Glomerular endothelial cell (primary cell): ENCODE measurements around the gene ZNF862. TPM values are rescaled to one million over a fixed set of nuclear protein-coding genes. Genes with fewer than 3 reads are reported as not detected.
"Not testable (repeated sequence)": the region's sequence is repeated elsewhere in the genome, so short reads cannot be mapped to it uniquely, and the experiment has no call there.

Source experiments
- DNase-seq: peaks from one replicate; pipeline ENCODE4 v3.0.0-alpha.2; 2011; ENCODE audit warnings: low read depth, low spot score; ENCODE audit errors: extremely low read depth
- total RNA-seq: library from RNA; depleted of rRNA; stranded (reverse); fragments of >200 nt; gene quantifications from 2 replicates; pipeline ENCODE4 v1.2.3, GENCODE V29; 2015

ZNF862 gene
- total RNA-seq, 1 donor from 2014 or later: 18.1 TPM

DNA sequence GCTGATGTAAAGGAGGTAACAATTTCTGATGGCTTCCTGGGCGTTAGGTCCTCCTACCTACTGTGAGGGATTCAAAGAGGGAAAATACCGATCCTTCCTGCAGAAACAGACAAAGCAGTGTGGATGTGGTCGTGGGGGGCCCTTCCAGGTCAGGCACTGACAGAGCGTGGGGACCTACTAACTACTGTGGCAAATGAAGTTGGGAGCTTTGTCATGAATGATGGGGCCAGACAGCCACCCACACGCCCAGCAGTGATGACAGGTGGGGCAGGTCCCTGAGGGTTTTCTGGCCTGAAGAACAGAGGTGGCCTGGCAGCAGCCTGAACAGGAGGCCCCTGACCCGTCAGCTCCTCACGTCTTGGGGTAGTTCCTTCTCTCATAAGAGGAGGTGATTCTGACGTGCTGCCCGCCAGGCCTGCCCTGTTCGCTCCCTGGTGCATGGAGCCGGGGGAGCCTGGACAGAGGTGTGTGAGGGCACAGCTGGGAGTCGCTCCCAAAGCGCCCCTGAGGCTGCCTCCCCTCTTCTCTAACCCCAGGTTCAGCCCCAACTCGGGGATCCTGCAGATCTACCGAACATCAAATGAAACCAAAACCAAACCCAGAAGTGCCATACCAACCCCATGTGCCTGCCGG lies 39.8 kb downstream of the ZNF862 start:
- DNase-seq: no peak

DNA sequence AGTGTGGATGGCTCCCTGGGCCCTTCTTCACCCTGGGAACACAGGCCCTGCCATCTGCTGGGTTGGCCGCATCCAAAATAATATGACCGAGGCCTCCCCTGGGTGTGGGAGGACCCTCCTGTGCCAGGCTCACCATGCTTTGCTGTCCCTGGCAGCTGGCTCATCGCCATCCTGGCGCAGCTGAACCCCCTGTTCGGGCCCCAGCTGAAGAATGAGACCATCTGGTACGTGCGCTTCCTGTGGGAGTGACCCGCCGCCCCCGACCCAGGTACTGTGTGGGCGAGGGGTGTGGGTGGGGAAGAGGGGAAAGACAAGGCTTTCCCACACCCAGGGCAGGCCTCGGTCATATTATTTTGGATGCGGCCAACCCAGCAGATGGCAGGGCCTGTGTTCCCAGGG lies 40.3 kb downstream of the ZNF862 start:
- no peak for DNase-seq

DNA sequence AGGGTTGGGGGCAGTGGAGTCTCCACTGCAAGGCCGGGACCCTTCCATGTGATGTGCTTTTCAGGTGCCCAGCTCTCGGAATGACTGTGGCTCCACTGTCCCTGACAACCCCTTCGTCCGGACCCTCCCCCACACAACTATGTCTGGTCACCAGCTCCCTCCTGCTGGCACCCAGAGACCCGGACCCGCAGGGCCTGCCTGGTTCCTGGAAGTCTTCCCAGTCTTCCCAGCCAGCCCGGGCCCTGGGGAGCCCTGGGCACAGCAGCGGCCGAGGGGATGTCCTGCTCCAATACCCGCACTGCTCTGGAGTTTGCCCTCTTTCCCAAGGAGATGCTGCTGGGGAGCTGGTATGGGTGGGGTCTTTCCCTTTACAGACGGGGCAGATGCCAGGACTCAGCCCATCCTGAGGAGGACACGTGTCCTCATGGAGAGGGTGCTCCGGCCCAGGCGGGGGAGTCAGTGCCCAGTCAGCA lies 41.1 kb downstream of the ZNF862 start:
- DNase-seq: no peak

DNA sequence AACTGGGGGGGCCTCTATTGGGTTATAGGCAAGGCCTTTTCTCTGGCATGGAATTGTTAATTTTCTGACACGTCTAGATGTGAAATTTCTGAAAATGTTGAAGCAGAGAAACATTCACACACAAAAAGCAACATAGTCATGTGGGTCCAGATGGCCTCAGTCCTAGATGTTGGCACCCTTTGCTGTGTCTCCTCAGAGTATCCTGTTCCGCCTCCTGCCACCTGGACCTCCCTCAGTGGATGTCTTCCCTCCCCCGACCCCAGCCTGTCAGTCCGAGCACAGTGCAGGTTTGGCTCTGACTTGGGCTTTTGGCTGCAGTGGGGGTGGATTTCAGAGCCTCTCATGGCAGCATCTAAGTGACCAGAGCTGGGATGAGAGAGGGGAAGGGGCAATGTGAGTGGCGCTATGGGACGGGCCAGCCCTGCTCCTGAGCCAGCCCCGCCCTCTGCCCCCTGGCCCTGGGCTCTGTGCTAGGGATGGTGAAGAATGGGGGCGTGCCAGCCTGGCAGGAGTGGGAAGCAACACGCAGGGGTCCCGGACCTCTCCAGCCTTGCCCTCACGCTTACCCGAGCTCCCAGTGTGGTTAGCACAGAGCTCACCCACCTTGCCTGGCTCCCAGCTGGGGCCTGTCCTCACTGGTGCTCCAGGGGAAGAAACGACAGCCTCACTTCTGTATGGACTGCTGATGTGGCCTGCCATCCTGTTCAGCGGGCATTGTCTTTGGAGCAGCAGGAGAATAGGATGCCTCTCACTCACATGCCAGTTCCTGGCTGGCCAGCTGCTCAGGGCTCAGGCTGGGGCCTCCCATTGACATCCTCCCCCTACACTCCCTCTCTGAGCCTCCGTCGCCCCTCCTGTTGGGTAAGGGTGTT lies 41.8 kb downstream of the ZNF862 start:
- no peak for DNase-seq

DNA sequence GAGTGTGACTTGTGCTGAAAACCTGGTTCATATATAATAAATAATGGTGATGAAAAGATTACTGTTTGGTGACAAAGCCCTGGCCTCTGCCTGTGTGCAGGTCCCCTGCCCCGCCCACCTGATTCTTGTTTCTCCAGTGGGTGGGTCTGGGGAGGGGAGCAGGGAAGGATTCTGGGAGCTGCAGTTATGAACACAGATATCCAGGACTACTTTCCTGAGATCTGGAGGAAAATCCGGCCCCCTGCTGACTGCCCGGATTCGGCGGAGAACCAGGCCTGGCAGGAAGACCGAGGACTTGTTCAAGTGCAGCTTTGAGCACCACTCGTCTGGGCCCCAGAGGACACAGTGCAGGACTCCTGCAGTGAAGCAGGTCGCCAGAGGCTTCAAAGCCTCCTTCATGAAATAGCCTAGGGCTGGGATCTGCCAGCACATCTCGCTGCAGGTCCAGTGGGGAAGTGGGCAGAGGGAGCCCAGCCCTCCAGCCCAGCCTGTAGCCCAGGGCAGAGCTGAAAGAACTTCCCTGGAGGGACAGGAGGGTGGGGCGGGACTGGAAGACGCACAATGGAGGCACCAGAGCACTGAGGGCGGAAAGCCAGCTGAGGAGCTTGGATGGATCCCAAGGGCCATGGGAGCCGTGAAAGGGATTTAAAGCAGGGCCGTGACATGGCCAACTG lies 42.6 kb downstream of the ZNF862 start:
- DNase-seq: no peak

DNA sequence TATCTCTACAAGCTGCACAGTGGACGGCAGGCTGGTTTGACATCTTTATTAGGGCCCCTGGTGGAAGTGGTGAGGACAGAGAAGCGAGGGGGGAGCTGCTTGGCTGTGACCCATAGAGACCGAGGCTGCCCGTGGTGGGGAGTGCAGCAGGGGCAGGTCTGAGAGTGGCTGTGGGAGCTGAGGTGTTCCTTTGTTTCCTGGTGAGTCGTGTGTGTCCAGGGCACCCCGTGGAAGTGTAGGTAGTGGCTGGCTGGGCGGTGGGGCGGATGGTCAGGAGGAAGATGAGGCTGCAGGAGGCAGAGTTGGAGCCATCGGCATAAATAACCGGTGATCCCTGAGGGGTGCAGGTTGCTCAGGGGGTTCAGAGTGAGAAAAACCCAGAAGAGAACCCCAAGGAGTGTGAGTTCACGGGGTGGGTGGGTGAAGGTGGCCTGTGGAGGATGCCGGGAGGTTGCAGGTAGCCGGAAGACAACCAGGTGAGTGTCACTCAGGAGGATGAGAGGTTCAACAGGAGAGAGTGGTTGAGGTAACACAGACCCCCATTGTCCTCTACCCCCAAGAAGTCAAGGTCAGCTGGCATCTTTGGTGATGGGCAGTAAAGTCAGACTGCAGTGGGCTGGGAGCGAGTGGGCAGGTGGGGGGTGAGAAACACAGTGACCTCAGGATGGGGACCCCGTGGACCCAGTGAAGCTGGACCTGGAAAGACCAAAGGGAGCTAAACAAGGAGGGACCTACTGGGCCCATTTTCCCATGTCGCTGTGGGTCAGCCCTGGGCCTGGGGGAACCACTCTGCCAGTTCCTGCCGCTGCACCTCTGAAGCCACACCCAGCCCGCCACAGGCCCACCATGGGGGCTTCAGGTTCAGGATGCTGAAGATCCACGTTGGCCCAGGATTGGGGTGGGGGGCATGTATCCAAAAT lies 43.4 kb downstream of the ZNF862 start:
- DNase-seq: no peak

DNA sequence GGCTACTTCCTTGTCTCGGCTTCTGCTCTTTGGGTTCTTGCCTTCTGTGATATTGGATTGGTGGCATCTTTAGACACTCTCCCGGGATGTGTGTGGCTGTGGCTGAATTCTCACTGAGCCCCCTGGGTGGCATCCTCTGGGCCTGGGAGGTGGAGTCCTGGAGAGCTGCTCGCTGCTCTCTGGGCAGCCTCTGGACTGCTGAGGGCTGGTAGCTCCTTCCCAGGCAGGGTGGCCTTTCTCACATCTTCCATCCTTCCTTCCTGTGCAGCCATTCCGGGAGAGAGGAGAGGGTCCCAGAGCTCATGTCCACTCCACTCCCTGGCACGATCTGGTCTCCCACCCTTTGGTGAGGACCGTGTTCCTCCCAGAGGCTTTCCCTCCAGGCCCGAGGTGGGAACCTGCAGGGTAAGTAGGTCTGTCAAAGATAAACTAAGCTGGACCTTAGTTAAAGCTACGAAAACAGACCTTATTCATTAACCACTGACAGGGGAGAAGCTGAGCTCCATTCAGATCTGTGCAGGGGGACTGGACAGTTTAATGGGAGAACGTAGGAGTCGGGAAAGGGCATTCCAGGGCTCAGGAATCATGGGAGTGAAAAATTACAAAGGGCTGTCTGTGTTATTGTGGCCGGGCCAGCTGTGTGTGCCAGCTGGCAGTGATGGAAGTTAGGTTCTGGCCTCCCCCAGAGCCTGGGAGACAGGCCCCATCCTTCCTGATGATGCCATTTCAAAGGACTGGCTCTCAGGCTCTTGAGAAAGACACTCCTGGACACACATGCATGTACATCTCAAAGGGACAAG lies 44.3 kb downstream of the ZNF862 start:
- DNase-seq: no peak

DNA sequence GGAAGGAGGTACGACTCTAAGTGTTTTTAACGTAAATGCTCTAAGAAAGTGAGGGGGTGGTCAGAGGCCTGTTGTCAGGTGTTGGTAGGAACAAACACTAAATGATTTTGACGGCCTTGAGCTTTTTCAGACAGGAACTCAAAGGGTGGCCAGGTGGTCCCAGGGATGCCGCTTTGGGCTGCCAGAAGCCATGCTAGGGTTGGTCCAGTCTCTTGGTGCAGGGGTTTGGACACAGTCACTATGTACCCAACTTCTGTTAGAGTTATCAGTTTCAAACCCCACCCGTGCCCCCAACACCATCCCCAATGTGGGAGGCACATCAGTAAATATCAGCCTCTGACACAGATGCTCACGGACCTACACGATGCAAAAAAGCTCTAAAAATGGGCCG lies 44.9 kb downstream of the ZNF862 start:
- DNase-seq: no peak

DNA sequence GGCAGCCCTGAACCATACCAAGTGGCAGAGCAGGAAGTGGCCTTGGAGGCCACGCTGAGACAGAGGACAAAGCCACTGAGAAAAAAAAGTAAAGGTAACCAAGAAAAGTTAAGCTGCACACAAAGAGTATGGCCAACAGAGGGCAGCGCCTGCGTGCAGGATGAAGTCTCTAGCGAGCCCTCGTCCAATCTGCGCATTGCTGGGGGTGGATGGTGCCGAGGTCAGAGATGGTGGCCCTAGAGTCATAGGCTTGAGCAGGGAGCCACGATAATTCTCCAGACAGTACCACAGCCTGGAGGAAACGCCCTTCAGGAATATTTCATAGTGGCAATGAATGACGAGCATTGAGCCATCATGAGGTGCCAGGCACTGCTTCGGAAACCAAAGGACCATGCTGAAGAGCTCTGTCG lies 45.3 kb downstream of the ZNF862 start:
- DNase-seq: no peak

DNA sequence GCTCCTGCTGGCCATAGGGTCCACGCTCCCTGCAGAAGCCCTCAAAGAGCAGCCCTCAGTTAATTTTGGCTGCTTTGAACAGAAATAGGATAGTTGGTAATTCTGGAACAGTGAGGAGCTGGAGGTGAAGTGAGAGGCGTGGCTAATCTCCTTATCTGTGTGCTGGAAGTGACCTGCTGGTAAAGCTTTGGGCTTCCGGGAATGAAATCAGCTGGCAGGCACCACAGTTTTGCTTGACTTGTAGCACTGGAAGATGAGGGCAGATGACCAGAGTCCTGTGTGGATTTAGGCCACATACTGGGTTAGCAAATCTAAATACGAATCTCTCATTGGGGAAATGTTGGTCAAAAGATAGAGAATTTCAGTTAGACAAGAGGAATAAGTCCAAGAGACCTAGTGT lies 45.8 kb downstream of the ZNF862 start:
- no peak for DNase-seq

DNA sequence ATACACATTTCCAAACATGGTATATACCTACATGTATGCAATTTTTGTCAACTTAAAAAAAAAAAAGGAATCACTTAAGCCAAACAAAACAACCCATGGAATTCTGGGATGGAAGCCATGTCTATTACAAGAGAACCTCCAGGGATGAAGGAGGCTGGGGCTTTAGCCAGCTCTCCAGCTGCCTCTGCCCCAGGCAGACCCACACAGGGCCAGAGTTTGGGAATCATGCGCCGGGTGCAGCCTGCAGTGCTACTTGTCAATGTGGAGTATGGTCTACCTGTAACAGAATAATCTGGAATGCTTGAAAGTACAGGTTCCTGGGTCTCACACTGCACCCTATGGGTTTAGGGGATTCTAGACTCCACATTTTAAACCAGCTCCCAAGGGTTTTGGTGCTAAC lies 46.4 kb downstream of the ZNF862 start:
- no peak for DNase-seq

DNA sequence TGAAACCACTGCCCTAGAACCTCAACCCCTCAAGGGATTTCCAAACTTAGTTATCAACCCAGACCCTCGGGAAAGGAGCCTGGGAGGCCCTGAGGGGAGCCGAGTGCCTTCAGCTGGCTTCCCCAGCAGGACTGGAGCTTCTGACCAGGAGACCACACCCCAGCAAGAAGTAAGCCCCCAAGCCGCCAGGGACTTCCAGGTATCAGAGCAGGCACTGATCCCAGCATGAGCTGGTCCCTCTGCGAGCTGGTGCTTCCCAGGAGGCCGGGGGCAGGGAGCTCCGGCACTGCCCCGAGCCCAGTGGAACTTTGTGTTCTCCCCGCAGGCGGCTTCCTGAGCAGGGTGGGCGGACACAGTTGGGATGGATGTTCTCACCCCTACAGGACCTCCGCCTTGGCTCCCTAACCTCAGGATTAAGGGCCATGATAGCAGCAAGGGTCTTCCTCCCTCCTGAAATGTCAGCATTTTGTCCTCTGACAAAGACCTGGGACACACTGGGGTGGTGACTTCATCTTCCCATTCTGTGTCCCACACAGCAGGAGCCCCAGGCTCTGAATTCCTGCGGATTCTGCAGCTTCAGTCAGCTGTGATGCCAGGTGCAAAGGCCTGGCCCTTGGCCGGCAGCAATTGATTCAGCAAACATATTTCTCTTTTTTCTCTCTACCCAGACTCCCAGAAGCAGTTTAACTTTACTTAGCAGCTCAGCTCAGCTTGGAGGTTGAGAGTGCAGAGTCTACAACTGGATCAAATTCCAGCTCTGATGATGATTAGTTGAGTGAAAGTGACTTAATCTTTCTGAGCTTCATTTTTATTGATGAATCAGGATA lies 47.2 kb downstream of the ZNF862 start:
- no peak for DNase-seq

DNA sequence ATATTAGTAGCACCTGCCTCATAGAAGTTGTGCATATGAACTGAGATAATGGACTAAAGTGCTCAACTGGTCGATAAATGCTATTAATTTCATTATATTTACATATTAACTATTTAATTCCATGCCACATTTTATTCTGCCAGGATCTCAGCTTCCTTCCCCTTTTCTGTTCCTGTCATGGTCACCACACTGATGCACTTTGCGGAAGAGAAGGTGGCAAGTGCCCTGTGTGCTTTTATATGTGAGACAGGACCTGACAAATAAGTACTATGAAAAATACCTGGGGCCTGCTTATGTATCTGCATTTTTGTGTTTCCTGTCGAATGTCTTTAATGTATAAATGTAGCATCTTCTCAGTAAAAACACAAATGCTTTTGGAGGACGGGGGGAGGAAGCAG lies 47.8 kb downstream of the ZNF862 start:
- DNase-seq: no peak

DNA sequence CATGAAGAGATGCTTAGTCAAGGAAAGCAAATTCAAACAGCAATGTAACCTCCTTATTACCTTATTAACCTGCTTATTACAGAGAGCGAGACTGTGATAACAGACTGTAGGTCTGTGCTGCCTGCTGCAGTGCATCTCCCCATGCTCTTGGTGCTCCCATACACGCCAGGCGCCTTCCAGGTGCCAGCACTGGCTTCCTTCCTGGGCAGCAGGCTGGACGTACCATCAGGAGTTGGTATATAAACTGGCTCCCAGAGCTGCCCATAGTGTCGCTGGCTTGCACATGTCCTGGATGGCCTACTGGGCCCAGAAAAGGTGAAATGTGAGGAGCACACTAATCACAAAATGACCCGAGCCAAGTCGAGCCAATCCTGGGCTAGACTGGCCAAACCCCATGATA lies 49.1 kb downstream of the ZNF862 start:
- no peak for DNase-seq

DNA sequence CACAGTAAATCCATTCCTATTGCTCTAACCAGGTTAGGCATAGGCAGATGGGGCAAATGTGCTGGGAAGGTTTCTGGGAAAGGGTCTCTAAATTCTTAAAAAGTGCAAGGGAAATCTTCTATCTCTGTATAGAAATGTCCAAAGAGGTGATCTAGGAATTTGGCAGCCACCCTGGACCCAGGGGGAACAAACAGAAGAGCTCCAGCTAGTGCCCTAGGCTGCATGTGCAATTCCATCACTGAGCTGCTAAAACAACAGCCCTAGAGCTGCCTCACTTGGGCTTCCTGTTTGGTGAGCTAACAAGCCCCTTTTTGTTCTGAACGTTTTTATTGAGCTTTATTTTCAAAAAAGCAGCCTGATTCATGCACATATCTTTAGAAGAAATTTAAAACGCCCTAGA lies 52.5 kb downstream of the ZNF862 start:
- not testable (repeated sequence) for DNase-seq

DNA sequence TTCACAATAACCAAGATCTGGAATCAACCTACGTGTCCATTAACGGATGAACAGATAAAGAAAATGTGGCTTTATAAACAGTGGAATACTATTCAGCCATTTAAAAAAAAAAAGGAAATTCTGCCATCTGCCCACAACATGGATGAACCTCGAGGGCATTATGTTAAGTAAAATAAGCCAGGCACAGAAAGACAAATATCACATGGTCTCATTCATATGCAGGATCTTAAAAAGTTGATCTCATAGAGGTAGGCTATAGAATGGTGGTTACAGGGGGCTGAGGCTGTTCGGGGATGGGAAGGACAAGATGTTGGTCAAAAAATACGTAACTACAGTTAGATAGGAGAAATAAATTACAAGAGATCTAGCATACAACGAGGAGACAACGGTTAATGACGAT lies 56.8 kb downstream of the ZNF862 start:
- DNase-seq: not testable (repeated sequence)

DNA sequence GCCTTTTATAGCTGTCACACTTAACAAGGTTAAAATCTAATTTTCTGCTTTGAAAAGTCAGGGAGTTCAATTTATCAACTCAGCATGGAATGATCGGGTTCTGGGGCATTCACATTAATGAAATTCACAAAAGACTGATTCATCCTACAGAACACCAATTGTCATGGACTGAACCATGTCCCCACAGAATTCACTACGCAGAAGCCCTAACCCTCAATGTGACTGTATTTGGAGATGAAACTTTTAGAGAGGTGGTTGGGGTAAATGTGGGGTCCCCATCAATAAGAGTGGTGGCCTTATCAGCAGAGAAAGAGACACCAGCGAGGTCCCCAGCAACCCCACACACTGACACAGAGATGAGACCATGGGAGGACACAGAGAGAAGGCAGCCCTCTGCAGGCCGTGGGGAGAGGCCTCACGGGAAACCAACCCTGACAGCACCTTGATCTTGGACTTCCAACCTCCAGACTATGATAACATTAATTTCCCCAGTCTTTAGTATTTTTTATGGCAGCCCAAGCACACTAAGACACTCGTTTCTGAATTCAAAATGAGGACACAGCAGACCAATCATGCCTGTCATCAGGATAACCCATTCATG lies 69.7 kb downstream of the ZNF862 start:
- not testable (repeated sequence) for DNase-seq

DNA sequence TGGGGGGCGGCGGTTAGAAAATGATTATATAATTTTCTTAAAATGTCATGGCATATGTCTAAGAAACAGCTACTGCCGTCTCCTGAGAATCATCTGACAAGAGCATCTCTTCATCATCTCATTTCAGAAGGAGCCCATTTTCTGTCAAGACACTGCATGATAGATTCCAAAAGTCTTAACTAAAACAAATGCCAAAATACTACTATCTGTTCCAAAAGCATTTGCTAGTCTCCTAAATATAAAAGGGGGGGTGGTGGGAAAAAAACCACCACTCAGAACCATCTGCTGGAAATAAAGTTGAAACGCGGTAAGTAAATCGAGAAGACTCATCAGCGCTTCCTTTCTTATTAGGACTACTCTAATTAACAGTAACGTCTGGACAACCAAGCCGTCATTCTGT lies 72.0 kb downstream of the ZNF862 start:
- DNase-seq: not testable (repeated sequence)

DNA sequence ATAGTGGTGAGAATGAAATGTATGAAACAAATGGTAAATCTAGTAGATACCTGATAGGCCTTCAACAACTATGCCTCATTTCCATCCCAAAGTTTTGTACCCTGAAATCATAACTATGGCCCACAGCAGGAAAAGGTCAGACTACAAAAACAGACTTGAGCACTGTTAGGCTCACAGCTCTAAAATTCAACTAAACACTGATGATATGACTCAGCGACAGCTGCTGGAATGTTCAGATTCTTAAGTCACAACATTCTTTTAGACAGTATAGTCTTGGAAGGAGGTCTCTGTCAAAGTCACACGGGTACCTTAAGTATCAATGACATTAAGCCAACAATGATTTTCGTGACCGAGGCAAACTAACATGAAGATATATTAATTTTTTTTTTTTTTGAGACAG lies 74.0 kb downstream of the ZNF862 start:
- DNase-seq: not testable (repeated sequence)
